Vagina (tissue), 2 donors: ENCODE data around the gene GDPD1. TPM values are rescaled to one million over a fixed set of nuclear protein-coding genes. Genes with fewer than 3 reads are reported as not detected.
"Not testable (repeated sequence)": the region's sequence is repeated elsewhere in the genome, so short reads cannot be mapped to it uniquely, and the experiment has no call there.

ENCODE experiments used
- DNase-seq, 2 donors: peaks; one replicate each; pipeline ENCODE4 v3.0.0-alpha.2; 2017; ENCODE audit errors: extremely low spot score in 2 of 2
- H3K27ac ChIP-seq: fragments of 200-600 bp; sonication (generic); one replicate; pipeline ENCODE4 v1.5.1; 2019
- H3K27me3 ChIP-seq: fragments of 200-600 bp; sonication (generic); one replicate; pipeline ENCODE4 v1.5.1; 2019
- H3K36me3 ChIP-seq, 2 donors: fragments of 200-600 bp; sonication (generic); one replicate each; pipeline ENCODE4 v1.5.1; 2017 to 2019
- H3K4me1 ChIP-seq: fragments of 200-600 bp; sonication (generic); one replicate; pipeline ENCODE4 v1.5.1; 2019
- H3K4me3 ChIP-seq, 2 donors: fragments of 200-600 bp; sonication (generic); 1 replicate in 1 of 2; 2 replicates in 1 of 2; pipeline ENCODE4 v1.5.1; 2016 to 2019
- H3K9me3 ChIP-seq: fragments of 200-600 bp; sonication (generic); one replicate; pipeline ENCODE4 v1.5.1; 2019
- CTCF ChIP-seq, 3 experiments: fragments of 450-650 bp in 2 of 3; fragments of 200-600 bp in 1 of 3; sonication (generic) in 1 of 3; IDR thresholded peaks; one replicate each; pipeline ENCODE4 v1.5.1; 2017 to 2019; ENCODE audit warnings: antibody characterized with exemption in 3 of 3, mild to moderate bottlenecking in 2 of 3, moderate library complexity in 2 of 3
- POLR2A ChIP-seq, 2 donors: fragments of 450-650 bp; IDR thresholded peaks; one replicate each; pipeline ENCODE4 v1.6.1; 2017; ENCODE audit warnings: antibody characterized with exemption in 2 of 2, mild to moderate bottlenecking in 2 of 2, moderate library complexity in 2 of 2
- POLR2AphosphoS5 ChIP-seq, 2 donors: sonication (generic); formaldehyde crosslinking; IDR thresholded peaks; one replicate each; pipeline ENCODE4 v1.9.0; 2017; ENCODE audit warnings: antibody characterized with exemption in 2 of 2, mild to moderate bottlenecking in 2 of 2, low read depth in 1 of 2; ENCODE audit not compliant: insufficient read depth in 1 of 2
- intact Hi-C: fragments of 100-400 bp; cut with DNase I; formaldehyde crosslinking; loops from one replicate; pipeline ENCODE4 v1.15.1; 2023
- total RNA-seq: library from RNA; depleted of rRNA; stranded (reverse); fragments of >200 nt; gene quantifications from one replicate; pipeline ENCODE4 v1.2.3, GENCODE V29; 2016

GDPD1 gene
- total RNA-seq, 1 donor from 2014 or later = 2.2 TPM

- intact Hi-C loops = no loop called here
Observed at GRCh38 chr17:59278406-59278805, 58.1 kb downstream of the GDPD1 start.

GRCh38 chr17:59284317-59284716 lies 64.0 kb downstream of the GDPD1 start:
- no peak for DNase-seq
- intact Hi-C loops = no loop called here

More at GRCh38 chr17:59278406-59278805, 58.1 kb downstream of the GDPD1 start:
- Histone ChIP-seq H3K4me1 (no peaks in the 10 kb centered on the region), H3K4me3 (no peak overlapping the region), H3K9me3 (no peaks in the 10 kb centered on the region), H3K36me3 (no peaks in the 10 kb centered on the region), H3K27ac (no peak overlapping the region), H3K27me3 (no peaks in the 10 kb centered on the region)
- TF ChIP-seq CTCF (IDR thresholded peaks at IDR 0.05) (no peak), POLR2A (IDR thresholded peaks at IDR 0.05) (no peak), POLR2AphosphoS5 (IDR thresholded peaks at IDR 0.05; ENCODE audit: insufficient read depth in 1 of 2, low read depth in 1 of 2) (no peak)
- no peak for DNase-seq

GRCh38 chr17:59287452-59287851 lies 67.1 kb downstream of the GDPD1 start:
- H3K27ac ChIP-seq = no peak overlapping the region
- no peaks in the 10 kb centered on the region for H3K36me3 ChIP-seq
- H3K4me3 ChIP-seq = no peak overlapping the region
- no peaks in the 10 kb centered on the region for H3K4me1 ChIP-seq
- no peaks in the 10 kb centered on the region for H3K27me3 ChIP-seq
- no peak for DNase-seq
- H3K9me3 ChIP-seq = no peaks in the 10 kb centered on the region
- no peak for TF ChIP-seq POLR2AphosphoS5 (IDR thresholded peaks at IDR 0.05; ENCODE audit: insufficient read depth in 1 of 2, low read depth in 1 of 2)
- no peak for TF ChIP-seq POLR2A (IDR thresholded peaks at IDR 0.05)
- TF ChIP-seq CTCF (IDR thresholded peaks at IDR 0.05) = no peak
- intact Hi-C loops = no loop called here

More at GRCh38 chr17:59284317-59284716, 64.0 kb downstream of the GDPD1 start:
- Histone ChIP-seq H3K9me3 (no peaks in the 10 kb centered on the region), H3K27ac (no peak overlapping the region), H3K36me3 (no peaks in the 10 kb centered on the region), H3K4me3 (no peak overlapping the region), H3K27me3 (no peaks in the 10 kb centered on the region), H3K4me1 (no peaks in the 10 kb centered on the region)
- TF ChIP-seq POLR2AphosphoS5 (IDR thresholded peaks at IDR 0.05; ENCODE audit: insufficient read depth in 1 of 2, low read depth in 1 of 2) (no peak), POLR2A (IDR thresholded peaks at IDR 0.05) (no peak), CTCF (IDR thresholded peaks at IDR 0.05) (no peak)

- H3K27me3 ChIP-seq = no peaks in the 10 kb centered on the region
- no peak overlapping the region for H3K4me3 ChIP-seq
- H3K9me3 ChIP-seq = no peaks in the 10 kb centered on the region
- no peak overlapping the region for H3K27ac ChIP-seq
- DNase-seq = no peak
- TF ChIP-seq CTCF (IDR thresholded peaks at IDR 0.05) = no peak
- TF ChIP-seq POLR2AphosphoS5 (IDR thresholded peaks at IDR 0.05; ENCODE audit: insufficient read depth in 1 of 2, low read depth in 1 of 2) = no peak
- TF ChIP-seq POLR2A (IDR thresholded peaks at IDR 0.05) = no peak
- H3K4me1 ChIP-seq = no peaks in the 10 kb centered on the region
- intact Hi-C loops = no loop called here
- H3K36me3 ChIP-seq = no peaks in the 10 kb centered on the region
Observed at GRCh38 chr17:59287891-59288290, 67.6 kb downstream of the GDPD1 start.

- TF ChIP-seq POLR2AphosphoS5 (IDR thresholded peaks at IDR 0.05; ENCODE audit: insufficient read depth in 1 of 2, low read depth in 1 of 2) = no peak
- TF ChIP-seq POLR2A (IDR thresholded peaks at IDR 0.05) = no peak
- no peak for TF ChIP-seq CTCF (IDR thresholded peaks at IDR 0.05)
- no peaks in the 10 kb centered on the region for H3K27me3 ChIP-seq
- no peaks in the 10 kb centered on the region for H3K36me3 ChIP-seq
- no peaks in the 10 kb centered on the region for H3K9me3 ChIP-seq
- H3K4me1 ChIP-seq = no peaks in the 10 kb centered on the region
- intact Hi-C loops = no loop called here
- no peak overlapping the region for H3K4me3 ChIP-seq
- H3K27ac ChIP-seq = no peak overlapping the region
- no peak for DNase-seq
Observed at GRCh38 chr17:59289981-59290301, 69.6 kb downstream of the GDPD1 start.

- H3K27me3 ChIP-seq, H3K9me3 ChIP-seq, H3K36me3 ChIP-seq, intact Hi-C loops, DNase-seq, H3K27ac ChIP-seq, H3K4me1 ChIP-seq, H3K4me3 ChIP-seq: not testable (repeated sequence)
Observed at GRCh38 chr17:59290302-59290998, 70.1 kb downstream of the GDPD1 start.
